ENCODE measurements around the gene MAN1C1. TPM values are rescaled to one million over a fixed set of nuclear protein-coding genes. Genes with fewer than 3 reads are reported as not detected.
A peak's percentile ranks its signal among the peaks of the same experiment; 100 is the strongest.

Gene MAN1C1
- total RNA-seq, 4 donors from 2014 or later, result 5.0 to 31.1 (median 7.9) TPM

DNA sequence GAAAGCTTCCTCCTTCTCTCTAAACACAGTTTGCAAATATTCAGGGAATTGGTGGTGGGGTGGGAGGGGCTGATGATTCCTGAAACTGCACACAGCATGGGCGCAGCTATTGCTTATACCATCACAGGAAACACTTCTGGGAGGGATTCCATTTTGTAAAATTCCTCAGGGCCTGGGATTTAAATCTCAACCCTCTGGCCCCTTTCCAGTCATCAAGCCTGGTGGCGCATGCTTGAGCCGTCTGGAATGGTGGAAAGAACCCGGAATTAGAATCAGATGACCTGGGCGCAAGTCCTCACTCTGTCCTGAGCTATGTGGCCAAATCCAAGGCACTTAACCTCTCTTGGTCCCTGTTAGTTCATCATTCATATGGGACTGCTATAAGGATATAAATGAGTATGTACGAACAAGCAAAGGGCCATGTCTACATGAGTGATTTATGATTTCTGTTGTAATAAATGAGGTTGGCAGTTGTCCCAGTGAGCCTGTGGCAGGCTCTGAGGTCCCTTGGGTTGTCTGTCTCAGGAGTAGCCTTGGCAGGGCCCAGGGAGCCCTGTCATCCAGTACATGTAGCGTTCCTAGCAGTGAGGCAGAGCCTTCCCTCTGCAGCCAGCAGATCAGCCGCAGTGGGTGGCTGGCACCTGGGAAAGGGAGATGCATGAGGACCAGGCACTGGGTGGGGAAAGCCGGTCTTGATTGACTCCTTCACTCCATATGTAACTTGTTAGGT lies 72.0 kb downstream of the MAN1C1 start:
- H3K4me1 ChIP-seq, result peaks cover 4 to 5% of the 10 kb centered on the region in 2 donors
- H3K27ac ChIP-seq, result peak overlapping the region; percentile 1 to 20
- no peaks in the 10 kb centered on the region for H3K9me3 ChIP-seq
- TF ChIP-seq POLR2A (IDR thresholded peaks at IDR 0.05), result no peak
- TF ChIP-seq, protein P1, sequence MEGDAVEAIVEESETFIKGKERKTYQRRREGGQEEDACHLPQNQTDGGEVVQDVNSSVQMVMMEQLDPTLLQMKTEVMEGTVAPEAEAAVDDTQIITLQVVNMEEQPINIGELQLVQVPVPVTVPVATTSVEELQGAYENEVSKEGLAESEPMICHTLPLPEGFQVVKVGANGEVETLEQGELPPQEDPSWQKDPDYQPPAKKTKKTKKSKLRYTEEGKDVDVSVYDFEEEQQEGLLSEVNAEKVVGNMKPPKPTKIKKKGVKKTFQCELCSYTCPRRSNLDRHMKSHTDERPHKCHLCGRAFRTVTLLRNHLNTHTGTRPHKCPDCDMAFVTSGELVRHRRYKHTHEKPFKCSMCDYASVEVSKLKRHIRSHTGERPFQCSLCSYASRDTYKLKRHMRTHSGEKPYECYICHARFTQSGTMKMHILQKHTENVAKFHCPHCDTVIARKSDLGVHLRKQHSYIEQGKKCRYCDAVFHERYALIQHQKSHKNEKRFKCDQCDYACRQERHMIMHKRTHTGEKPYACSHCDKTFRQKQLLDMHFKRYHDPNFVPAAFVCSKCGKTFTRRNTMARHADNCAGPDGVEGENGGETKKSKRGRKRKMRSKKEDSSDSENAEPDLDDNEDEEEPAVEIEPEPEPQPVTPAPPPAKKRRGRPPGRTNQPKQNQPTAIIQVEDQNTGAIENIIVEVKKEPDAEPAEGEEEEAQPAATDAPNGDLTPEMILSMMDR (IDR thresholded peaks at IDR 0.05), result no peak
- H3K27me3 ChIP-seq, result no peaks in the 10 kb centered on the region
- DNase-seq, result no peak
- H3K36me3 ChIP-seq, result no peaks in the 10 kb centered on the region
- intact Hi-C loops (cut with DNase I; ENCODE audit: low total_unique reads), result no loop called here
- no peak overlapping the region for H3K4me3 ChIP-seq

DNA sequence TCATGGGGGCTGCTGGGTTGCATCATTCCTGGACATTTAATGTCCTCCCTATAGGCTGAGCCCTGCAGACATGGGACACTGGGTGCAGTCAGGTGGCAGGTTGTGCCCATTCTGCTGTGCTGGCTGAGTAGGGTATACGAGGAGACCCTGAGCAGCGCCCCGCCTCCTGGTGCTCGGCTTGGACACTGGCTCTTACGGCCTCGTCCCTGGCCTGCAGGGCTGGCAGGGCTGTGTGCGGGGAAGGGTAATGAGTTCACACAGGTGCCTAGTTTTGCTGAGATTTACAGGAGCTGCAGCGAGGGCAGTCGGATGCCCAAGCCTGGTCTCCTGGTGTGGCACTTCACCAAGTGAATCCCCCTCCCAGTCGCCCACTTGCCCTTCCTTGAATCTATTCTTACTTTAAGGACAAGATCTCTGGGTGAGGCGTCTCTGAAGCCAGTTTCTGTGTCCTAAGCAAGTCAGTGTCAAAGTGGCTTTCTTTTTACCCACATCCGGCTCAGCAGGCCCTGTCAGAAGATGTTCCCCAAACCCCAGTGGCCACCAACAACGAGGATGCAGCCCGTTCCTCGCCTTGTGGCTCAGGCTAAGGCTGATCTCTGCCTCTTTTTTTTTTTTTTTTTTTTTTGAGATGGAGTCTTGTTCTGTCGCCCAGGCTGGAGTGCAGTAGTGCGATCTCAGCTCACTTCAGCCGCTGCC lies 73.2 kb downstream of the MAN1C1 start:
- Histone ChIP-seq H3K4me3 (no peak overlapping the region), H3K27me3 (no peaks in the 10 kb centered on the region), H3K27ac (no peak overlapping the region), H3K4me1 (peaks cover 4 to 8% of the 10 kb centered on the region in 2 donors), H3K36me3 (no peaks in the 10 kb centered on the region), H3K9me3 (no peaks in the 10 kb centered on the region)
- TF ChIP-seq, protein P1 (IDR thresholded peaks at IDR 0.05), result no peak
- TF ChIP-seq POLR2A (IDR thresholded peaks at IDR 0.05), result no peak
- DNase-seq, result peak in 1 of 2 donors; percentile 8
- intact Hi-C loops (cut with DNase I; ENCODE audit: low total_unique reads), result loop anchor here (5.0 kb wide), 1 partner anchor 73 kb away; the partner anchor contains the start of gene MAN1C1

DNA sequence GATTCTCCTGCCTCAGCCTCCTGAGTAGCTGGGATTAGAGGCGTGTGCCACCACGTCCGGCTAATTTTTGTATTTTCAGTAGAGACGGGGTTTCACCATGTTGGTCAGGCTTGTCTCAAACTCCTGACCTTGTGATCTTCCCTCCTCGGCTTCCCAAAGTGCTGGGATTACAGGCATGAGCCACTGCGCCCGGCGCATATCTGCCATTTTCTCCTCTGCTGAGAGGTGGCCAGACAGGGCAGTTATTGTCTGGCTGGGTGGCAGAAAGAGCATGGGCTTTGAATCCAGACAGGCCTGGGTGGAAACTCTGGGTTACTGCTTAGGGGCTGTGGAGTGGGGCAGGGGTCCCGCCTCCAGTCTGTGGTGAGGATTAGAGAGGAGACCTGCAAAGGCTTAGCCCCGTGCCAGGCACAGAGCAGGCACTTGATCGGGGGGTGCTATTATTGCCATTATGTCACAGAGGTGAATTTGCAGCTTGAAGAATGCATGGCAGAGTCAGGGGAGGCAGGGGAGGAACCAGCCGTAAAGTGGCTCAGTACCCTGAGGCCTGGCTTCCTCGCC lies 73.9 kb downstream of the MAN1C1 start:
- intact Hi-C loops (cut with DNase I; ENCODE audit: low total_unique reads), result loop anchor here (5.0 kb wide), 1 partner anchor 73 kb away; the partner anchor contains the start of gene MAN1C1

DNA sequence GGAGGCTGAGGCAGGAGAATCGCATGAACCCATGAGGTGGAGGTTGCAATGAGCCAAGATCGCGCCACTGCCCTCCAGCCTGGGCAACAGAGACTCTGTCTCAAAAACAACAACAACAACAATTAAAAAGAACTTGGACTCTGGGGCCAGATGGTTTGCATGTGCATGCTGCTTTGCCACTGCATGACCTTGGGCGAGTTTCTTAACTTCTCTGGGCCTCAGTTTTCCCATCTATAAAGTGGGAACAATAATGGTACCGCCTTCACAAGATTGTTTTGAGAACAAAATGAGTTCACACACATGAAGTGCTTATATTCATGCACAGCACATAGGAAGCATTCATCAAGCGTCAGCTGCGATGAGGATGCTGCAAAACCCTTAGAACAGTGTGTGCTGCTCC lies 74.6 kb downstream of the MAN1C1 start:
- Histone ChIP-seq H3K27me3 (no peaks in the 10 kb centered on the region), H3K4me1 (peaks cover 9 to 13% of the 10 kb centered on the region in 2 donors), H3K36me3 (no peaks in the 10 kb centered on the region), H3K27ac (no peak overlapping the region), H3K9me3 (no peaks in the 10 kb centered on the region), H3K4me3 (no peak overlapping the region)
- intact Hi-C loops (cut with DNase I; ENCODE audit: low total_unique reads), result loop anchor here (5.0 kb wide), 1 partner anchor 74 kb away; the partner anchor contains the start of gene MAN1C1
- no peak for DNase-seq
- TF ChIP-seq, protein P1 (IDR thresholded peaks at IDR 0.05), result no peak
- TF ChIP-seq POLR2A (IDR thresholded peaks at IDR 0.05), result no peak

More for the DNA sequence above, 73.9 kb downstream of the MAN1C1 start:
- peak in 1 of 2 donors; percentile 8 for DNase-seq
- Histone ChIP-seq H3K27ac (no peak overlapping the region), H3K9me3 (no peaks in the 10 kb centered on the region), H3K4me1 (peaks cover 8 to 12% of the 10 kb centered on the region in 2 donors), H3K27me3 (no peaks in the 10 kb centered on the region), H3K36me3 (no peaks in the 10 kb centered on the region), H3K4me3 (no peak overlapping the region)
- TF ChIP-seq POLR2A (IDR thresholded peaks at IDR 0.05), result no peak
- TF ChIP-seq, protein P1 (IDR thresholded peaks at IDR 0.05), result no peak

Measured in uterus (tissue), 4 donors.